ENCODE data around the gene ZNF417.

The ZNF417 gene

DNA sequence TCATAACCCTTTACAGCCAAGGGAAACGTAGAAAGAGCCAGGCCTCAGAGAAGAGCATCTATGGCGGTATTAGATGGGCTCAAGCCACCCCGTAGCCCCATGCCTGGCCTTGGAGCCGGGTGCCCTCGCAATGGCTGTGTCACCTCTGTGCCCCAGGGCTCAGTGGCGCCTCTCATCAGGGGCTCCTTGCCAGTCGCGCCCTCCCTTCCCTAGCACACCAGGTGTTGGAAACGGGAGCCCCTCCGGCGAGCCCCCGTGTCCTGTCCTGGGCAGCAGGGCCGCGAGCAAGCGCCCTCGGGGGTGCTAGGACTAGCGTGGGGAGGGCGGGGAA is 30.7 kb upstream of the ZNF417 start:
- CTCF ChIA-PET, result no interaction called here
- Histone ChIP-seq H3K36me3 (ENCODE audit: control insufficient read depth in 2 of 2, insufficient read depth in 1 of 2, low read length in 2 of 2) (peaks cover 18 to 38% of the 10 kb centered on the region in 2 experiments), H3K9me3 (ENCODE audit: control insufficient read depth, insufficient read depth, low read depth, low read length) (peaks cover 18% of the 10 kb centered on the region), H3K4me3 (ENCODE audit: low read depth, low read length) (peak overlapping the region; percentile 98), H3K27ac (ENCODE audit: extremely low read depth, low read depth, low read length) (peak overlapping the region; percentile 78), H3K4me1 (ENCODE audit: control insufficient read depth, insufficient read depth, low read length) (peaks cover 5% of the 10 kb centered on the region; the same call in 1 of the 2 replicates)
- POLR2A ChIA-PET, result no interaction called here
- no peak for TF ChIP-seq ZFHX2 (tag by site-specific recombination; conservative IDR thresholded peaks at IDR 0.05)
- TF ChIP-seq ZNF132 (tag by site-specific recombination; IDR thresholded peaks at IDR 0.05; ENCODE audit: borderline replicate concordance), result no peak
- no peak for TF ChIP-seq ZNF677 (tag by site-specific recombination; IDR thresholded peaks at IDR 0.05)
- no peak for TF ChIP-seq ZNF114 (tag by site-specific recombination; IDR thresholded peaks at IDR 0.05)
- no peak for TF ChIP-seq SCRT2 (tag by site-specific recombination; IDR thresholded peaks at IDR 0.05)
- TF ChIP-seq, protein P1, sequence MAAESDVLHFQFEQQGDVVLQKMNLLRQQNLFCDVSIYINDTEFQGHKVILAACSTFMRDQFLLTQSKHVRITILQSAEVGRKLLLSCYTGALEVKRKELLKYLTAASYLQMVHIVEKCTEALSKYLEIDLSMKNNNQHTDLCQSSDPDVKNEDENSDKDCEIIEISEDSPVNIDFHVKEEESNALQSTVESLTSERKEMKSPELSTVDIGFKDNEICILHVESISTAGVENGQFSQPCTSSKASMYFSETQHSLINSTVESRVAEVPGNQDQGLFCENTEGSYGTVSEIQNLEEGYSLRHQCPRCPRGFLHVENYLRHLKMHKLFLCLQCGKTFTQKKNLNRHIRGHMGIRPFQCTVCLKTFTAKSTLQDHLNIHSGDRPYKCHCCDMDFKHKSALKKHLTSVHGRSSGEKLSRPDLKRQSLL (tag by site-specific recombination; IDR thresholded peaks at IDR 0.05), result no peak
- no peak for TF ChIP-seq ZNF248 (tag by site-specific recombination; IDR thresholded peaks at IDR 0.05)
- no peak for TF ChIP-seq GLI2 (tag by site-specific recombination; IDR thresholded peaks at IDR 0.05; ENCODE audit: borderline replicate concordance, low read depth)
- TF ChIP-seq, protein P2, sequence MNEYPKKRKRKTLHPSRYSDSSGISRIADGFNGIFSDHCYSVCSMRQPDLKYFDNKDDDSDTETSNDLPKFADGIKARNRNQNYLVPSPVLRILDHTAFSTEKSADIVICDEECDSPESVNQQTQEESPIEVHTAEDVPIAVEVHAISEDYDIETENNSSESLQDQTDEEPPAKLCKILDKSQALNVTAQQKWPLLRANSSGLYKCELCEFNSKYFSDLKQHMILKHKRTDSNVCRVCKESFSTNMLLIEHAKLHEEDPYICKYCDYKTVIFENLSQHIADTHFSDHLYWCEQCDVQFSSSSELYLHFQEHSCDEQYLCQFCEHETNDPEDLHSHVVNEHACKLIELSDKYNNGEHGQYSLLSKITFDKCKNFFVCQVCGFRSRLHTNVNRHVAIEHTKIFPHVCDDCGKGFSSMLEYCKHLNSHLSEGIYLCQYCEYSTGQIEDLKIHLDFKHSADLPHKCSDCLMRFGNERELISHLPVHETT (tag by site-specific recombination; IDR thresholded peaks at IDR 0.05), result no peak
- TF ChIP-seq ZNF843 (tag by site-specific recombination; IDR thresholded peaks at IDR 0.05), result no peak
- TF ChIP-seq ZNF549 (tag by site-specific recombination; IDR thresholded peaks at IDR 0.05), result no peak
- TF ChIP-seq, protein P3, sequence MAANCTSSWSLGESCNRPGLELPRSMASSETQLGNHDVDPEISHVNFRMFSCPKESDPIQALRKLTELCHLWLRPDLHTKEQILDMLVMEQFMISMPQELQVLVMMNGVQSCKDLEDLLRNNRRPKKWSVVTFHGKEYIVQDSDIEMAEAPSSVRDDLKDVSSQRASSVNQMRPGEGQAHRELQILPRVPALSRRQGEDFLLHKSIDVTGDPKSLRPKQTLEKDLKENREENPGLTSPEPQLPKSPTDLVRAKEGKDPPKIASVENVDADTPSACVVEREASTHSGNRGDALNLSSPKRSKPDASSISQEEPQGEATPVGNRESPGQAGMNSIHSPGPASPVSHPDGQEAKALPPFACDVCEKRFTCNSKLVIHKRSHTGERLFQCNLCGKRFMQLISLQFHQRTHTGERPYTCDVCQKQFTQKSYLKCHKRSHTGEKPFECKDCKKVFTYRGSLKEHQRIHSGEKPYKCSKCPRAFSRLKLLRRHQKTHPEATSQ (tag by site-specific recombination; IDR thresholded peaks at IDR 0.05), result no peak
- TF ChIP-seq ZNF423 (tag by site-specific recombination; IDR thresholded peaks at IDR 0.05), result no peak
- TF ChIP-seq, protein P4, sequence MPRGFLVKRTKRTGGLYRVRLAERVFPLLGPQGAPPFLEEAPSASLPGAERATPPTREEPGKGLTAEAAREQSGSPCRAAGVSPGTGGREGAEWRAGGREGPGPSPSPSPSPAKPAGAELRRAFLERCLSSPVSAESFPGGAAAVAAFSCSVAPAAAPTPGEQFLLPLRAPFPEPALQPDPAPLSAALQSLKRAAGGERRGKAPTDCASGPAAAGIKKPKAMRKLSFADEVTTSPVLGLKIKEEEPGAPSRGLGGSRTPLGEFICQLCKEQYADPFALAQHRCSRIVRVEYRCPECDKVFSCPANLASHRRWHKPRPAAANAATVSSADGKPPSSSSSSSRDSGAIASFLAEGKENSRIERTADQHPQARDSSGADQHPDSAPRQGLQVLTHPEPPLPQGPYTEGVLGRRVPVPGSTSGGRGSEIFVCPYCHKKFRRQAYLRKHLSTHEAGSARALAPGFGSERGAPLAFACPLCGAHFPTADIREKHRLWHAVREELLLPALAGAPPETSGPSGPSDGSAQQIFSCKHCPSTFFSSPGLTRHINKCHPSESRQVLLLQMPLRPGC (tag by site-specific recombination; IDR thresholded peaks at IDR 0.05), result no peak
- TF ChIP-seq ZNF473 (tag by site-specific recombination; IDR thresholded peaks at IDR 0.05), result no peak
- no peak for TF ChIP-seq TRIM28 (IDR thresholded peaks at IDR 0.05; ENCODE audit: borderline replicate concordance, low read length)
- no peak for TF ChIP-seq ZNF76 (tag by site-specific recombination; IDR thresholded peaks at IDR 0.05; ENCODE audit: borderline replicate concordance, low read depth)
- no peak for TF ChIP-seq ZNF169 (tag by site-specific recombination; IDR thresholded peaks at IDR 0.05)
- no peak for TF ChIP-seq HOXA7 (CRISPR knock-in tag; IDR thresholded peaks at IDR 0.05; ENCODE audit: borderline replicate concordance)
- no peak for TF ChIP-seq ZNF112 (tag by site-specific recombination; IDR thresholded peaks at IDR 0.05)

DNA sequence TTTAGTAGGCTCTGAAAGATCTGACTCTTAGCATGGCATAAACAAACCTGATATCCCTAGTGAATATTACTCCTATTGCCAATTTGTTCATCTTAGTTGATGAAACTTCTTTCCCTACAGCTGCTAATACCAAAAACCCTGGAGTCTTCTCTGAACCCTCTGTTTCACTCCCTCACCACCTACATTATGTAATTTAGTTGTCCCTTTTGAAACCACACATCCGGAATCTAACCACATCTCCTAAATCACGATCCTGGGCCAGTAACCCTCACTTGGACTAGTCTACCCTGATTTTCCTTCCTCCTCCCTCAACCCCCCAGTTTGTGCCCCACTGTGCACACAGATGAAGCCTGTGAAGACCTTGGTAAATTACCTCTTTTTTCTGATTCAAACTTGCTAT is 29.9 kb upstream of the ZNF417 start:
- CTCF ChIA-PET, result interaction anchor here (0.7 to 1.2 kb wide), 2 partner anchors 29 to 50 kb away, joined by 3 to 4 read pairs; no protein-coding TSS in a partner anchor
- Histone ChIP-seq H3K4me1 (ENCODE audit: control insufficient read depth, insufficient read depth, low read length) (peaks cover 5% of the 10 kb centered on the region; the same call in 1 of the 2 replicates), H3K36me3 (ENCODE audit: control insufficient read depth in 2 of 2, insufficient read depth in 1 of 2, low read length in 2 of 2) (peaks cover 25 to 45% of the 10 kb centered on the region in 2 experiments), H3K27ac (ENCODE audit: extremely low read depth, low read depth, low read length) (no peak overlapping the region), H3K4me3 (ENCODE audit: low read depth, low read length) (peak overlapping the region; percentile 98), H3K9me3 (ENCODE audit: control insufficient read depth, insufficient read depth, low read depth, low read length) (peaks cover 20% of the 10 kb centered on the region)
- POLR2A ChIA-PET, result no interaction called here
- TF ChIP-seq ZNF239 (tag by site-specific recombination; IDR thresholded peaks at IDR 0.05) (no peak), ZNF629 (tag by site-specific recombination; IDR thresholded peaks at IDR 0.05) (no peak), SP7 (tag by site-specific recombination; IDR thresholded peaks at IDR 0.05) (no peak)
- TF ChIP-seq, protein P5, sequence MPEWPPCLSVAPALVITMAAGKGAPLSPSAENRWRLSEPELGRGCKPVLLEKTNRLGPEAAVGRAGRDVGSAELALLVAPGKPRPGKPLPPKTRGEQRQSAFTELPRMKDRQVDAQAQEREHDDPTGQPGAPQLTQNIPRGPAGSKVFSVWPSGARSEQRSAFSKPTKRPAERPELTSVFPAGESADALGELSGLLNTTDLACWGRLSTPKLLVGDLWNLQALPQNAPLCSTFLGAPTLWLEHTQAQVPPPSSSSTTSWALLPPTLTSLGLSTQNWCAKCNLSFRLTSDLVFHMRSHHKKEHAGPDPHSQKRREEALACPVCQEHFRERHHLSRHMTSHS (tag by site-specific recombination; IDR thresholded peaks at IDR 0.05), result no peak
- TF ChIP-seq, protein P6, sequence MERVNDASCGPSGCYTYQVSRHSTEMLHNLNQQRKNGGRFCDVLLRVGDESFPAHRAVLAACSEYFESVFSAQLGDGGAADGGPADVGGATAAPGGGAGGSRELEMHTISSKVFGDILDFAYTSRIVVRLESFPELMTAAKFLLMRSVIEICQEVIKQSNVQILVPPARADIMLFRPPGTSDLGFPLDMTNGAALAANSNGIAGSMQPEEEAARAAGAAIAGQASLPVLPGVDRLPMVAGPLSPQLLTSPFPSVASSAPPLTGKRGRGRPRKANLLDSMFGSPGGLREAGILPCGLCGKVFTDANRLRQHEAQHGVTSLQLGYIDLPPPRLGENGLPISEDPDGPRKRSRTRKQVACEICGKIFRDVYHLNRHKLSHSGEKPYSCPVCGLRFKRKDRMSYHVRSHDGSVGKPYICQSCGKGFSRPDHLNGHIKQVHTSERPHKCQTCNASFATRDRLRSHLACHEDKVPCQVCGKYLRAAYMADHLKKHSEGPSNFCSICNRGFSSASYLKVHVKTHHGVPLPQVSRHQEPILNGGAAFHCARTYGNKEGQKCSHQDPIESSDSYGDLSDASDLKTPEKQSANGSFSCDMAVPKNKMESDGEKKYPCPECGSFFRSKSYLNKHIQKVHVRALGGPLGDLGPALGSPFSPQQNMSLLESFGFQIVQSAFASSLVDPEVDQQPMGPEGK (tag by site-specific recombination; IDR thresholded peaks at IDR 0.05), result no peak
- TF ChIP-seq, protein P1 (tag by site-specific recombination; IDR thresholded peaks at IDR 0.05), result no peak
- TF ChIP-seq, protein P7, sequence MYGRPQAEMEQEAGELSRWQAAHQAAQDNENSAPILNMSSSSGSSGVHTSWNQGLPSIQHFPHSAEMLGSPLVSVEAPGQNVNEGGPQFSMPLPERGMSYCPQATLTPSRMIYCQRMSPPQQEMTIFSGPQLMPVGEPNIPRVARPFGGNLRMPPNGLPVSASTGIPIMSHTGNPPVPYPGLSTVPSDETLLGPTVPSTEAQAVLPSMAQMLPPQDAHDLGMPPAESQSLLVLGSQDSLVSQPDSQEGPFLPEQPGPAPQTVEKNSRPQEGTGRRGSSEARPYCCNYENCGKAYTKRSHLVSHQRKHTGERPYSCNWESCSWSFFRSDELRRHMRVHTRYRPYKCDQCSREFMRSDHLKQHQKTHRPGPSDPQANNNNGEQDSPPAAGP (tag by site-specific recombination; IDR thresholded peaks at IDR 0.05), result no peak
